HG03520 (cell line): Measurements from ENCODE around the gene NUP50.

Source experiments
- ATAC-seq: cut with Tn5 transposase; IDR thresholded peaks from one replicate; pipeline ENCODE4 v1.9.1; 2021; ENCODE audit warnings: mild to moderate bottlenecking, moderate library complexity; ENCODE audit not compliant: unreplicated experiment

The NUP50 gene

GRCh38 chr22:45192701-45193187 is 29.0 kb downstream of the NUP50 start:
- ATAC-seq, result no peak

- no peak for ATAC-seq
Measured at GRCh38 chr22:45194686-45195085, 31.0 kb downstream of the NUP50 start.

- no peak for ATAC-seq
Measured at GRCh38 chr22:45195616-45196015, 31.9 kb downstream of the NUP50 start.

- no peak for ATAC-seq
Measured at GRCh38 chr22:45196308-45196707, 32.6 kb downstream of the NUP50 start.

GRCh38 chr22:45196926-45197605 is 33.3 kb downstream of the NUP50 start:
- ATAC-seq, result no peak

GRCh38 chr22:45197606-45198462 is 34.1 kb downstream of the NUP50 start:
- no peak for ATAC-seq

- no peak for ATAC-seq
Measured at GRCh38 chr22:45198463-45198795, 34.7 kb downstream of the NUP50 start.

- no peak for ATAC-seq
Measured at GRCh38 chr22:45199723-45200122, 36.0 kb downstream of the NUP50 start.

- ATAC-seq, result no peak
Measured at GRCh38 chr22:45200230-45200629, 36.5 kb downstream of the NUP50 start.

GRCh38 chr22:45200860-45201511 is 37.3 kb downstream of the NUP50 start:
- no peak for ATAC-seq

- no peak for ATAC-seq
Measured at GRCh38 chr22:45201678-45202332, 38.1 kb downstream of the NUP50 start.

- ATAC-seq, result no peak
Measured at GRCh38 chr22:45202333-45203149, 38.8 kb downstream of the NUP50 start.

- ATAC-seq, result no peak
Measured at GRCh38 chr22:45203150-45203951, 39.6 kb downstream of the NUP50 start.

- ATAC-seq, result no peak
Measured at GRCh38 chr22:45204241-45204640, 40.5 kb downstream of the NUP50 start.

- ATAC-seq, result no peak
Measured at GRCh38 chr22:45204819-45205218, 41.1 kb downstream of the NUP50 start.

- no peak for ATAC-seq
Measured at GRCh38 chr22:45205276-45205925, 41.7 kb downstream of the NUP50 start.

GRCh38 chr22:45206233-45206632 is 42.5 kb downstream of the NUP50 start:
- ATAC-seq, result no peak

GRCh38 chr22:45207533-45207932 is 43.8 kb downstream of the NUP50 start:
- no peak for ATAC-seq
